NCI-H1105 (cell line): Measurements from ENCODE around the gene ECT2.
"Not testable (repeated sequence)": the region's sequence is repeated elsewhere in the genome, so short reads cannot be mapped to it uniquely, and the experiment has no call there.

Experiments
- DNase-seq: peaks from one replicate; lab custom pipeline; 2025; lab: John Stamatoyannopoulos, UW

Gene ECT2

GRCh38 chr3:172813462-172813861 lies 62.9 kb downstream of the ECT2 start:
- no peak for DNase-seq

GRCh38 chr3:172814738-172815137 lies 64.2 kb downstream of the ECT2 start:
- no peak for DNase-seq

GRCh38 chr3:172815857-172816256 lies 65.3 kb downstream of the ECT2 start:
- DNase-seq: no peak

- no peak for DNase-seq
Observed at GRCh38 chr3:172816281-172816680, 65.8 kb downstream of the ECT2 start.

- DNase-seq: no peak
Observed at GRCh38 chr3:172816968-172817367, 66.4 kb downstream of the ECT2 start.

- DNase-seq: no peak
Observed at GRCh38 chr3:172820492-172820891, 70.0 kb downstream of the ECT2 start.

- no peak for DNase-seq
Observed at GRCh38 chr3:172824229-172824628, 73.7 kb downstream of the ECT2 start.

GRCh38 chr3:172827231-172827630 lies 76.7 kb downstream of the ECT2 start:
- not testable (repeated sequence) for DNase-seq

GRCh38 chr3:172832983-172833382 lies 82.5 kb downstream of the ECT2 start:
- DNase-seq: no peak

GRCh38 chr3:172836390-172836997 lies 86.0 kb downstream of the ECT2 start:
- DNase-seq: peak; percentile 72

GRCh38 chr3:172839679-172840078 lies 89.2 kb downstream of the ECT2 start:
- DNase-seq: no peak

- no peak for DNase-seq
Observed at GRCh38 chr3:172840463-172840862, 89.9 kb downstream of the ECT2 start.

- no peak for DNase-seq
Observed at GRCh38 chr3:172840913-172841312, 90.4 kb downstream of the ECT2 start.

GRCh38 chr3:172844428-172844827 lies 93.9 kb downstream of the ECT2 start:
- no peak for DNase-seq

- no peak for DNase-seq
Observed at GRCh38 chr3:172846103-172846561, 95.6 kb downstream of the ECT2 start.

GRCh38 chr3:172846706-172847105 lies 96.2 kb downstream of the ECT2 start:
- DNase-seq: no peak

GRCh38 chr3:172847292-172847691 lies 96.8 kb downstream of the ECT2 start:
- DNase-seq: no peak

- no peak for DNase-seq
Observed at GRCh38 chr3:172848910-172849309, 98.4 kb downstream of the ECT2 start.

GRCh38 chr3:172853005-172853404 lies 102.5 kb downstream of the ECT2 start:
- no peak for DNase-seq

GRCh38 chr3:172853921-172854666 lies 103.6 kb downstream of the ECT2 start:
- DNase-seq: no peak

- no peak for DNase-seq
Observed at GRCh38 chr3:172855037-172855436, 104.5 kb downstream of the ECT2 start.

GRCh38 chr3:172856795-172857742 lies 106.5 kb downstream of the ECT2 start:
- no peak for DNase-seq

GRCh38 chr3:172859041-172859440 lies 108.5 kb downstream of the ECT2 start:
- no peak for DNase-seq
